ENCODE results near the gene CNTNAP2. TPM values are rescaled to one million over a fixed set of nuclear protein-coding genes. Genes with fewer than 3 reads are reported as not detected.
"Not testable (repeated sequence)": the region's sequence is repeated elsewhere in the genome, so short reads cannot be mapped to it uniquely, and the experiment has no call there.

Gene CNTNAP2
- total and polyA plus RNA-seq, 7 experiments from 2014 or later: 0.02 to 0.48 (median 0.24) TPM; not detected in 2

- Histone ChIP-seq H3K27me3 (ENCODE audit: control insufficient read depth in 2 of 2, insufficient read depth in 2 of 2, low read length in 2 of 2) (no peaks in the 10 kb centered on the region), H3K4me3 (ENCODE audit: low read length) (no peak overlapping the region), H3K36me3 (ENCODE audit: control insufficient read depth in 2 of 3, insufficient read depth in 3 of 3, low read length in 3 of 3) (no peaks in the 10 kb centered on the region), H3K9me3 (ENCODE audit: control insufficient read depth in 2 of 3, low read length in 3 of 3) (peaks cover 0 to 3% (median 0%) of the 10 kb centered on the region in 3 experiments), H3K4me1 (ENCODE audit: control insufficient read depth in 2 of 2, insufficient read depth in 2 of 2, low read length in 2 of 2) (no peaks in the 10 kb centered on the region), H3K27ac (ENCODE audit: low read depth, low read length) (no peak overlapping the region)
- Mint-ChIP-seq H3K9me3 (peaks cover 0 to 5% (median 0%) of the 10 kb centered on the region in 11 donors), H3K27ac (no peak overlapping the region), H3K4me3 (no peak overlapping the region), H3K4me1 (peaks cover 0 to 1% (median 0%) of the 10 kb centered on the region in 7 donors), H3K36me3 (no peaks in the 10 kb centered on the region), H3K27me3 (no peaks in the 10 kb centered on the region)
- ChIA-PET CTCF (no interaction called here), POLR2A (no interaction called here)
- no peak for DNase-seq
- ATAC-seq: no peak
- intact Hi-C loops (cut with micrococcal nuclease): no loop called here
Observed at GRCh38 chr7:148457310-148457921, 2340.8 kb downstream of the CNTNAP2 start.

GRCh38 chr7:148458263-148458662 is 2341.7 kb downstream of the CNTNAP2 start:
- Mint-ChIP-seq H3K9me3 (peaks cover 0 to 8% (median 2%) of the 10 kb centered on the region in 11 donors), H3K4me1 (peaks cover 0 to 1% (median 0%) of the 10 kb centered on the region in 7 donors), H3K4me3 (no peak overlapping the region), H3K27ac (no peak overlapping the region), H3K36me3 (no peaks in the 10 kb centered on the region), H3K27me3 (no peaks in the 10 kb centered on the region)
- intact Hi-C loops (cut with micrococcal nuclease): no loop called here
- Histone ChIP-seq H3K36me3 (ENCODE audit: control insufficient read depth in 2 of 3, insufficient read depth in 3 of 3, low read length in 3 of 3) (no peaks in the 10 kb centered on the region), H3K27me3 (ENCODE audit: control insufficient read depth in 2 of 2, insufficient read depth in 2 of 2, low read length in 2 of 2) (no peaks in the 10 kb centered on the region), H3K4me3 (ENCODE audit: low read length) (no peak overlapping the region), H3K27ac (ENCODE audit: low read depth, low read length) (no peak overlapping the region), H3K4me1 (ENCODE audit: control insufficient read depth in 2 of 2, insufficient read depth in 2 of 2, low read length in 2 of 2) (no peaks in the 10 kb centered on the region), H3K9me3 (ENCODE audit: control insufficient read depth in 2 of 3, low read length in 3 of 3) (peaks cover 0 to 3% (median 0%) of the 10 kb centered on the region in 3 experiments)
- ATAC-seq (no peak), DNase-seq (no peak)
- ChIA-PET POLR2A (no interaction called here), CTCF (no interaction called here)

GRCh38 chr7:148461392-148462179 is 2345.0 kb downstream of the CNTNAP2 start:
- Histone ChIP-seq H3K9me3 (ENCODE audit: control insufficient read depth in 2 of 3, low read length in 3 of 3) (peaks cover 0 to 3% (median 0%) of the 10 kb centered on the region in 3 experiments), H3K27me3 (ENCODE audit: control insufficient read depth in 2 of 2, insufficient read depth in 2 of 2, low read length in 2 of 2) (no peaks in the 10 kb centered on the region), H3K36me3 (ENCODE audit: control insufficient read depth in 2 of 3, insufficient read depth in 3 of 3, low read length in 3 of 3) (no peaks in the 10 kb centered on the region), H3K27ac (ENCODE audit: low read depth, low read length) (no peak overlapping the region), H3K4me3 (ENCODE audit: low read length) (no peak overlapping the region), H3K4me1 (ENCODE audit: control insufficient read depth in 2 of 2, insufficient read depth in 2 of 2, low read length in 2 of 2) (no peaks in the 10 kb centered on the region)
- intact Hi-C loops (cut with micrococcal nuclease): no loop called here
- no peak for ATAC-seq
- CTCF ChIA-PET: no interaction called here
- Mint-ChIP-seq H3K4me3 (no peak overlapping the region), H3K36me3 (no peaks in the 10 kb centered on the region), H3K27me3 (no peaks in the 10 kb centered on the region), H3K27ac (no peak overlapping the region), H3K4me1 (peaks cover 0 to 1% (median 0%) of the 10 kb centered on the region in 7 donors), H3K9me3 (peaks cover 0 to 9% (median 3%) of the 10 kb centered on the region in 11 donors)
- POLR2A ChIA-PET: no interaction called here
- DNase-seq: no peak

GRCh38 chr7:148462774-148463173 is 2346.2 kb downstream of the CNTNAP2 start:
- H3K36me3 ChIP-seq (ENCODE audit: control insufficient read depth in 2 of 3, insufficient read depth in 3 of 3, low read length in 3 of 3); DNase-seq; H3K4me1 ChIP-seq (ENCODE audit: control insufficient read depth in 2 of 2, insufficient read depth in 2 of 2, low read length in 2 of 2); H3K4me1 Mint-ChIP-seq; H3K27ac ChIP-seq (ENCODE audit: low read depth, low read length); intact Hi-C loops (cut with micrococcal nuclease); H3K36me3 Mint-ChIP-seq; POLR2A ChIA-PET; H3K27ac Mint-ChIP-seq; H3K9me3 Mint-ChIP-seq; CTCF ChIA-PET; H3K27me3 Mint-ChIP-seq; H3K4me3 Mint-ChIP-seq; H3K27me3 ChIP-seq (ENCODE audit: control insufficient read depth in 2 of 2, insufficient read depth in 2 of 2, low read length in 2 of 2); H3K4me3 ChIP-seq (ENCODE audit: low read length); H3K9me3 ChIP-seq (ENCODE audit: control insufficient read depth in 2 of 3, low read length in 3 of 3); ATAC-seq: not testable (repeated sequence)

GRCh38 chr7:148463210-148463609 is 2346.6 kb downstream of the CNTNAP2 start:
- Mint-ChIP-seq H3K27ac (no peak overlapping the region), H3K4me1 (peaks cover 0 to 1% (median 0%) of the 10 kb centered on the region in 7 donors), H3K36me3 (no peaks in the 10 kb centered on the region), H3K9me3 (peaks cover 0 to 9% (median 3%) of the 10 kb centered on the region in 11 donors), H3K27me3 (no peaks in the 10 kb centered on the region), H3K4me3 (no peak overlapping the region)
- intact Hi-C loops (cut with micrococcal nuclease): no loop called here
- Histone ChIP-seq H3K4me1 (ENCODE audit: control insufficient read depth in 2 of 2, insufficient read depth in 2 of 2, low read length in 2 of 2) (no peaks in the 10 kb centered on the region), H3K9me3 (ENCODE audit: control insufficient read depth in 2 of 3, low read length in 3 of 3) (peaks cover 0 to 3% (median 0%) of the 10 kb centered on the region in 3 experiments), H3K27me3 (ENCODE audit: control insufficient read depth in 2 of 2, insufficient read depth in 2 of 2, low read length in 2 of 2) (no peaks in the 10 kb centered on the region), H3K27ac (ENCODE audit: low read depth, low read length) (no peak overlapping the region), H3K36me3 (ENCODE audit: control insufficient read depth in 2 of 3, insufficient read depth in 3 of 3, low read length in 3 of 3) (no peaks in the 10 kb centered on the region), H3K4me3 (ENCODE audit: low read length) (no peak overlapping the region)
- ChIA-PET CTCF (no interaction called here), POLR2A (no interaction called here)
- ATAC-seq: peak; percentile 10
- DNase-seq: no peak

GRCh38 chr7:148464947-148465346 is 2348.3 kb downstream of the CNTNAP2 start:
- Histone ChIP-seq H3K4me1 (ENCODE audit: control insufficient read depth in 2 of 2, insufficient read depth in 2 of 2, low read length in 2 of 2) (no peaks in the 10 kb centered on the region), H3K4me3 (ENCODE audit: low read length) (no peak overlapping the region), H3K36me3 (ENCODE audit: control insufficient read depth in 2 of 3, insufficient read depth in 3 of 3, low read length in 3 of 3) (no peaks in the 10 kb centered on the region), H3K27me3 (ENCODE audit: control insufficient read depth in 2 of 2, insufficient read depth in 2 of 2, low read length in 2 of 2) (no peaks in the 10 kb centered on the region), H3K9me3 (ENCODE audit: control insufficient read depth in 2 of 3, low read length in 3 of 3) (peaks cover 0 to 3% (median 0%) of the 10 kb centered on the region in 3 experiments), H3K27ac (ENCODE audit: low read depth, low read length) (no peak overlapping the region)
- ChIA-PET POLR2A (no interaction called here), CTCF (no interaction called here)
- peaks cover 0 to 6% (median 0%) of the 10 kb centered on the region in 5 donors for H3K27me3 Mint-ChIP-seq
- DNase-seq: no peak
- H3K9me3 Mint-ChIP-seq: peaks cover 0 to 9% (median 3%) of the 10 kb centered on the region in 11 donors
- intact Hi-C loops (cut with micrococcal nuclease): no loop called here
- no peak overlapping the region for H3K27ac Mint-ChIP-seq
- no peak for ATAC-seq
- H3K4me1 Mint-ChIP-seq: no peaks in the 10 kb centered on the region
- no peaks in the 10 kb centered on the region for H3K36me3 Mint-ChIP-seq
- no peak overlapping the region for H3K4me3 Mint-ChIP-seq

- H3K4me3 ChIP-seq (ENCODE audit: low read length); H3K9me3 Mint-ChIP-seq; ATAC-seq; H3K27me3 ChIP-seq (ENCODE audit: control insufficient read depth in 2 of 2, insufficient read depth in 2 of 2, low read length in 2 of 2); POLR2A ChIA-PET; H3K9me3 ChIP-seq (ENCODE audit: control insufficient read depth in 2 of 3, low read length in 3 of 3); H3K4me3 Mint-ChIP-seq; H3K27ac ChIP-seq (ENCODE audit: low read depth, low read length); H3K4me1 Mint-ChIP-seq; H3K27me3 Mint-ChIP-seq; H3K4me1 ChIP-seq (ENCODE audit: control insufficient read depth in 2 of 2, insufficient read depth in 2 of 2, low read length in 2 of 2); H3K27ac Mint-ChIP-seq; H3K36me3 ChIP-seq (ENCODE audit: control insufficient read depth in 2 of 3, insufficient read depth in 3 of 3, low read length in 3 of 3); H3K36me3 Mint-ChIP-seq; DNase-seq; CTCF ChIA-PET; intact Hi-C loops (cut with micrococcal nuclease): not testable (repeated sequence)
Observed at GRCh38 chr7:148465441-148465840, 2348.8 kb downstream of the CNTNAP2 start.
